ENCODE measurements around the gene CLECL1.

DNA sequence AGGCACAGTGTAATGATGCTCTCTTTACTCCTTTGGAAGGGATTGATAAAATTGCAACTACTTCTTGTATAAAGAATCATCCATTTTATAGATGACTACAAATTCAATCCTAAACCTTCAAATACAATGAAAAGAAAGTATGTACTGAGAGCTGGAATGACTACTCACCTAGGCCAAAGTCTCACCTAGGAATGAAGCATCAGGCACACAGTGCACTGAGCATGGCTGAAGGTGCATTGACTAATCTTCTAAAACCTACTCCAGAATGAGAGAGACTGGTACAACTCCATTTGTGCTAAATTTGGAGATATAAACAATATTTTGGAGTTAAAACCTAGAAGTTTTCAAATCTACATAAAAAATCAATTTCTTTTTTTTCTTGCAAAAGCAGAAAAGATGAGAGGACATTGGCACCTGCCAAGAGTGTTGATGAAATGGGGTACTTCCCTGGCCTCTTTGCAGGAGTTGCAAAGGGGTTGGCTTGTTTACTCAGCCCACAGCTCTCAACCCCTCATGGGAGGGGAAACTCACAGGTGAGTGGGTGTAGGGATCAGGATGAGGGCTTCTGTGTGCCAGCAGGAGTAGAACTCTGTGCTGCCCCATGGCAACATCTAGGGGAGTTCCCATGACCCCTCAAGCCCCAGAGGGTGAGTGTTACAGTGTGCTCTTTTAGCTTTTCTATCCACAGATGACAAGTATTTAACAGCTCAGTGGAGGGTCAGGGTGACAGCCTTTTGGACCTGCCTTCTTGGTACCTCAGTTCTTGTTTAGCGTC lies 31.3 kb downstream of the CLECL1 start:
- TF ChIP-seq POLR2A (IDR thresholded peaks at IDR 0.05; ENCODE audit: low read depth): no peak
- no peak for TF ChIP-seq EP300 (IDR thresholded peaks at IDR 0.05)
- TF ChIP-seq, protein P1, sequence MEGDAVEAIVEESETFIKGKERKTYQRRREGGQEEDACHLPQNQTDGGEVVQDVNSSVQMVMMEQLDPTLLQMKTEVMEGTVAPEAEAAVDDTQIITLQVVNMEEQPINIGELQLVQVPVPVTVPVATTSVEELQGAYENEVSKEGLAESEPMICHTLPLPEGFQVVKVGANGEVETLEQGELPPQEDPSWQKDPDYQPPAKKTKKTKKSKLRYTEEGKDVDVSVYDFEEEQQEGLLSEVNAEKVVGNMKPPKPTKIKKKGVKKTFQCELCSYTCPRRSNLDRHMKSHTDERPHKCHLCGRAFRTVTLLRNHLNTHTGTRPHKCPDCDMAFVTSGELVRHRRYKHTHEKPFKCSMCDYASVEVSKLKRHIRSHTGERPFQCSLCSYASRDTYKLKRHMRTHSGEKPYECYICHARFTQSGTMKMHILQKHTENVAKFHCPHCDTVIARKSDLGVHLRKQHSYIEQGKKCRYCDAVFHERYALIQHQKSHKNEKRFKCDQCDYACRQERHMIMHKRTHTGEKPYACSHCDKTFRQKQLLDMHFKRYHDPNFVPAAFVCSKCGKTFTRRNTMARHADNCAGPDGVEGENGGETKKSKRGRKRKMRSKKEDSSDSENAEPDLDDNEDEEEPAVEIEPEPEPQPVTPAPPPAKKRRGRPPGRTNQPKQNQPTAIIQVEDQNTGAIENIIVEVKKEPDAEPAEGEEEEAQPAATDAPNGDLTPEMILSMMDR (IDR thresholded peaks at IDR 0.05): no peak
- TF ChIP-seq POLR2AphosphoS5 (IDR thresholded peaks at IDR 0.05): no peak
